SU-DHL-6 (cell line): ENCODE measurements around the gene PXDN.

ENCODE experiments used
- H2AFZ ChIP-seq: fragments of 200-600 bp; sonication (generic); 2 replicates; pipeline ENCODE4 v1.6.1; 2014; ENCODE audit warnings: low read depth, mild to moderate bottlenecking, moderate library complexity, mixed read lengths, antibody characterized with exemption, low read length; ENCODE audit not compliant: severe bottlenecking
- H3F3A ChIP-seq: fragments of 200-600 bp; shearing (Covaris generic); 2 replicates; pipeline ENCODE4 v1.6.0; 2016; ENCODE audit warnings: antibody characterized with exemption, mild to moderate bottlenecking; ENCODE audit not compliant: insufficient read depth
- H3K27ac ChIP-seq: fragments of 200-600 bp; sonication (generic); 2 replicates; pipeline ENCODE4 v1.5.1; 2016; ENCODE audit warnings: low read depth, mild to moderate bottlenecking, low read length, moderate library complexity, mixed read lengths
- H3K27me3 ChIP-seq: fragments of 200-600 bp; sonication (generic), shearing (Covaris generic); 2 replicates; pipeline ENCODE4 v1.6.0; 2014; ENCODE audit warnings: mild to moderate bottlenecking, low read length
- H3K36me3 ChIP-seq: fragments of 200-600 bp; sonication (generic); 2 replicates; pipeline ENCODE4 v1.6.1; 2014; ENCODE audit warnings: mild to moderate bottlenecking, low read length, mixed read lengths
- H3K4me2 ChIP-seq: fragments of 300-600, 200-600 bp; shearing (Covaris generic), sonication (generic); 2 replicates; pipeline ENCODE4 v1.6.0; 2014; ENCODE audit warnings: low read length, low read depth, mild to moderate bottlenecking; ENCODE audit not compliant: poor library complexity, severe bottlenecking
- H3K4me3 ChIP-seq: fragments of 200-600 bp; sonication (generic); 2 replicates; pipeline ENCODE4 v1.5.1; 2014; ENCODE audit warnings: antibody characterized with exemption, low read length, mild to moderate bottlenecking, mixed read lengths; ENCODE audit not compliant: insufficient read depth, poor library complexity, severe bottlenecking
- H3K79me2 ChIP-seq: fragments of 200-600 bp; sonication (generic); 2 replicates; pipeline ENCODE4 v1.6.1; 2014; ENCODE audit warnings: mild to moderate bottlenecking, low read length, moderate library complexity; ENCODE audit not compliant: insufficient read depth
- H3K9ac ChIP-seq: fragments of 200-600 bp; sonication (generic); 2 replicates; pipeline ENCODE4 v1.7.0; 2014; ENCODE audit warnings: mild to moderate bottlenecking, low read length
- H3K9me2 ChIP-seq: fragments of 200-600 bp; sonication (generic); replicated peaks from 2 replicates; pipeline ENCODE4 v1.6.1; 2014; ENCODE audit warnings: low read length; ENCODE audit not compliant: insufficient read depth
- H3K9me3 ChIP-seq: fragments of 200-600 bp; sonication (generic); 2 replicates; pipeline ENCODE4 v1.6.1; 2014; ENCODE audit warnings: low read length, mixed read lengths; ENCODE audit not compliant: insufficient read depth
- H4K20me1 ChIP-seq: fragments of 200-600 bp; sonication (generic); 2 replicates; pipeline ENCODE4 v1.6.1; 2014; ENCODE audit warnings: low read depth, mild to moderate bottlenecking, antibody characterized with exemption, low read length, moderate library complexity, mixed read lengths
- EZH2phosphoT487 ChIP-seq: fragments of 200-600 bp; sonication (generic), shearing (Covaris generic); conservative IDR thresholded peaks from 2 replicates; pipeline ENCODE4 v1.6.1; 2018; ENCODE audit warnings: mild to moderate bottlenecking, antibody characterized with exemption, low read length, moderate library complexity, mixed read lengths
- TF ChIP-seq, protein P1 (sequence below): fragments of 200-600 bp; sonication (generic); IDR thresholded peaks from one replicate; pipeline ENCODE4 v1.5.1; 2017; ENCODE audit warnings: antibody characterized with exemption, mild to moderate bottlenecking, low read length, moderate library complexity; ENCODE audit not compliant: insufficient read depth, poor library complexity, severe bottlenecking

The PXDN gene

DNA sequence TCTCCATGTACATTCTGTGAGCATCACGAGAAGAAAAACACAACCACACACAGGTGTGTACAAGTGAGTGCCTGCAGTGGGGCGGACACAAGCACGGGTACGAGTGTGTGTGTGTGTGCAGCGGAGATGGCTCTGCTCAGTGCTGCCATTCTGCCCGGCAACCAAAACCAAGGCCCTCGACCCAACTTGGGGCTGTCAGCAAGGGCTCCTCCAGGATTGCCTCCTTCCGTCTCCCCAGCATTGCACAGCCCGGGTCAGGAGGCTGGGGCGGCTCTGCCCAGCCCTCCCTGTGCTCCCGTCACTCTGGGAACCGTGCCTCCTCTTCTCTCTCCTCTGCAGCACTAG, 66.5 kb downstream of the PXDN start:
- Histone ChIP-seq H3K27ac (no peak overlapping the region), H3K27me3 (no peaks in the 10 kb centered on the region), H3K9me2 (no peaks in the 10 kb centered on the region), H3K79me2 (no peaks in the 10 kb centered on the region), H3K9ac (no peak overlapping the region), H3K9me3 (no peaks in the 10 kb centered on the region), H3K4me2 (no peak overlapping the region), H3K4me3 (no peak overlapping the region), H2AFZ (no peak overlapping the region), H3F3A (no peaks in the 10 kb centered on the region), H3K36me3 (no peaks in the 10 kb centered on the region), H4K20me1 (no peaks in the 10 kb centered on the region)
- no peak for TF ChIP-seq EZH2phosphoT487
- TF ChIP-seq, protein P1, sequence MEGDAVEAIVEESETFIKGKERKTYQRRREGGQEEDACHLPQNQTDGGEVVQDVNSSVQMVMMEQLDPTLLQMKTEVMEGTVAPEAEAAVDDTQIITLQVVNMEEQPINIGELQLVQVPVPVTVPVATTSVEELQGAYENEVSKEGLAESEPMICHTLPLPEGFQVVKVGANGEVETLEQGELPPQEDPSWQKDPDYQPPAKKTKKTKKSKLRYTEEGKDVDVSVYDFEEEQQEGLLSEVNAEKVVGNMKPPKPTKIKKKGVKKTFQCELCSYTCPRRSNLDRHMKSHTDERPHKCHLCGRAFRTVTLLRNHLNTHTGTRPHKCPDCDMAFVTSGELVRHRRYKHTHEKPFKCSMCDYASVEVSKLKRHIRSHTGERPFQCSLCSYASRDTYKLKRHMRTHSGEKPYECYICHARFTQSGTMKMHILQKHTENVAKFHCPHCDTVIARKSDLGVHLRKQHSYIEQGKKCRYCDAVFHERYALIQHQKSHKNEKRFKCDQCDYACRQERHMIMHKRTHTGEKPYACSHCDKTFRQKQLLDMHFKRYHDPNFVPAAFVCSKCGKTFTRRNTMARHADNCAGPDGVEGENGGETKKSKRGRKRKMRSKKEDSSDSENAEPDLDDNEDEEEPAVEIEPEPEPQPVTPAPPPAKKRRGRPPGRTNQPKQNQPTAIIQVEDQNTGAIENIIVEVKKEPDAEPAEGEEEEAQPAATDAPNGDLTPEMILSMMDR = no peak

- Histone ChIP-seq H3F3A (no peaks in the 10 kb centered on the region), H3K27ac (no peak overlapping the region), H3K4me2 (no peak overlapping the region), H3K9me3 (no peaks in the 10 kb centered on the region), H3K9ac (no peak overlapping the region), H2AFZ (no peak overlapping the region), H3K4me3 (no peak overlapping the region), H3K79me2 (no peaks in the 10 kb centered on the region), H4K20me1 (no peaks in the 10 kb centered on the region), H3K36me3 (no peaks in the 10 kb centered on the region), H3K27me3 (no peaks in the 10 kb centered on the region), H3K9me2 (no peaks in the 10 kb centered on the region)
- TF ChIP-seq, protein P1 = no peak
- TF ChIP-seq EZH2phosphoT487 = no peak
Observed at GRCh38 chr2:1676913-1677820, 67.1 kb downstream of the PXDN start.

DNA sequence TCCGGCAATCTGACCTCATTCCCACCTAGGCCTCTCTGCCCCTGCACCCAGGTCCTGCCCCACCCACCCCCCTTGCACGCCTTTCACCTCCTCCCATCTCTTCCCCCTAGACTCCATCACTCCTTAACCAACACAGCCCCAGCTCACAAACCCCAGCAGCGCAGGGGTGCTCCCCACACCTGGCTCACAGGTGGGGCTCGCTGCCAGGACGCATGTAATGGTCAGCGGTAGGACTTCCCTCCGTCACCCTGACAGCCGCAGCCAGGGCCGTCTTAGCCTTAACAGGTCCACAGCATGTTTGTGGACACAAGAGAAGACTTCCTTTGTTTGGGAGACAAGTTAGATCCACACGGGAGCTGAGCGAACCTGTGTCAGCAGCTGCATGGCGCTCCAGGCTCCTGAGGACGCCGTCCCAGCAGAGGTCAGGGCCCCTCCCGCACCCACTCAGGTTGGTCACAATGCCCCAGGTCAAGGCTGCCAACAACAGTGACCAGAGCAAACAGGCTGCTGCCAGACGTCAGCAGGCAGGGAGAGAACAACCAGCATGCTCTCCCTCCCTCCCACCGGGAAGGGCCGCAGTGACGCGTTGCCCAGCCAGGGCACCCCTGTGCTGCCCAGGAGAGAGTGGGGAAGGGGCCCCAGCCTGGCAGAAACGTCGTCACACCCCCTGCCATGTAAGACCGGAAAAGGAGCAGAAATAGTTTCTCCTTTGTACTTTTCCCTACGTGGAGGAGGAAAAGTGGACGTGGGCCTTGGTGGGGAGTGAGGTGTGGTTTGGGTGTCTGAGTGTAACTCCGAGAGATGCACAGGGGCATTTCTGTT, 68.0 kb downstream of the PXDN start:
- H4K20me1 ChIP-seq = no peaks in the 10 kb centered on the region

More for the DNA sequence above, 68.0 kb downstream of the PXDN start:
- no peaks in the 10 kb centered on the region for H3K9me3 ChIP-seq
- H3K4me3 ChIP-seq = no peak overlapping the region
- H3K27me3 ChIP-seq = no peaks in the 10 kb centered on the region
- H3K79me2 ChIP-seq = no peaks in the 10 kb centered on the region
- no peaks in the 10 kb centered on the region for H3K9me2 ChIP-seq
- no peak overlapping the region for H3K4me2 ChIP-seq
- H2AFZ ChIP-seq = no peak overlapping the region
- H3F3A ChIP-seq = no peaks in the 10 kb centered on the region
- no peak overlapping the region for H3K9ac ChIP-seq
- TF ChIP-seq, protein P1 = no peak
- TF ChIP-seq EZH2phosphoT487 = no peak
- no peaks in the 10 kb centered on the region for H3K36me3 ChIP-seq
- H3K27ac ChIP-seq = no peak overlapping the region
